ENCODE data around the gene NOL4L. TPM values are rescaled to one million over a fixed set of nuclear protein-coding genes. Genes with fewer than 3 reads are reported as not detected.

NOL4L gene
- total RNA-seq, 4 donors from 2014 or later = 18.5 to 29.9 (median 24.8) TPM

DNA sequence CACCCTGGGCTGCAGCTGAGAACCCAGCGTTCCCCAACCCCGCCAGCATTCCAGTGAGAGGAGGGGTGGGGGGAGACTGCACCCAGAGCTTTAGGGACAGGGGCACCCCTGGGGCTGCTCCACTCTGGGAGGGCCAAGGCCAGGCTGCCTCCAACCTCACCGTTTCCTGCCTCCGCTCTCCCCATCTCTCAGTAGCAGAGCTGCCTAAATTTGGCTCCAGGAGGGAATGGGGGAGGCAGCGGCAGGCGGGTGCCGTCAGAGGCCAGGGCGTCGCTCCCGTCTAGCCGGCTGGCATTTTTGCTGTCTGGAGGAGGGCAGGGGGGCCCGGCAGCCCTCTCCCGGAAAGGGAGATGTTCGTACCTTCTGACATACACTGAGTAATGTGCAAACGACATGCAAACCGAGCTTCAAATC, 46.6 kb downstream of the NOL4L start:
- H3K27ac ChIP-seq = no peak overlapping the region

DNA sequence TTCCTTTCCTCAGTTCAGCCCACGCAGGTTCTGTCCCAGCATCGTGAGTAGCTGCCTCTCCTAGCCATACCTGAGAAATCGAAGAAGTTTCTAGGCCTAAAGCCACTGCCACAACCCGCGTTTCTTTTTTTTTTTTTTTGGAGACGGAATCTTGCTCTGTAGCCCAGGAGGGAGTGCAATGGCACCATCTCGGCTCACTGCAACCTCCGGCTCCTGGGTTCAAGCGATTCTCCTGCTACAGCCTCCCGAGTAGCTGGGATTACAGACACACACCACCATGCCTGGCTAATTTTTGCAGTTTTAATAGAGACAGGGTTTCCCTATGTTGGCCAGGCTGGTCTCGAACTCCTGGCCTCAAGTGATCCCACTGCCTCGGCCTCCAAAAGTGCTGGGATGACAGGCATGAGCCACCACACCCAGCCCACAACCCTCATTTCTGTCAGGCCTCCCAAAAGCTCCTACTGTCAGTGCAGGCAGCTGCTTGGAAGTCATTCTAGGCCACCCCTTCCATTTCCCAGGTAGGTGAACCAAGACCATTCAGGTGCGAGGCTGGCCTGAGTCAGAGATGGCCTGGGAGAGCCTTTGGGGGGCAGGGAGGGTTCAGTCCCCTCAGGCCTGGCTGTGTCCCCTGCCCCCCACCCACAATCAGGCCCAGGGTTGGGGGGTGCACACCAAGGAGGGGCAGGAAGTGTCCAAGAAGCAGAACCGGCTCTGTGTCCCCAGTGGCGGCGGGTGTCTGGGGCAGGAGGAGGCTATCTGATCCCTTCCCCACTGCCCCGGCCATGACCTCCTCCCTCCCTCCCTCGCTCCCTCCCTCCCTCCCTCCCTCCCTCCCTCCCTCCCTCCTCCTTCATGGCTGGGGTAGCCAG, 47.2 kb downstream of the NOL4L start:
- intact Hi-C loops (cut with DNase I) = no loop called here
- no peak overlapping the region for H3K27ac ChIP-seq

More for the DNA sequence above, 46.6 kb downstream of the NOL4L start:
- Histone ChIP-seq H3K4me1 (peaks cover 0 to 16% of the 10 kb centered on the region in 2 donors), H3K36me3 (no peaks in the 10 kb centered on the region), H3K4me3 (replicated peaks in 1 of 3) (no peak overlapping the region), H3K27me3 (no peaks in the 10 kb centered on the region), H3K9me3 (no peaks in the 10 kb centered on the region)
- intact Hi-C loops (cut with DNase I) = no loop called here
- TF ChIP-seq, protein P1, sequence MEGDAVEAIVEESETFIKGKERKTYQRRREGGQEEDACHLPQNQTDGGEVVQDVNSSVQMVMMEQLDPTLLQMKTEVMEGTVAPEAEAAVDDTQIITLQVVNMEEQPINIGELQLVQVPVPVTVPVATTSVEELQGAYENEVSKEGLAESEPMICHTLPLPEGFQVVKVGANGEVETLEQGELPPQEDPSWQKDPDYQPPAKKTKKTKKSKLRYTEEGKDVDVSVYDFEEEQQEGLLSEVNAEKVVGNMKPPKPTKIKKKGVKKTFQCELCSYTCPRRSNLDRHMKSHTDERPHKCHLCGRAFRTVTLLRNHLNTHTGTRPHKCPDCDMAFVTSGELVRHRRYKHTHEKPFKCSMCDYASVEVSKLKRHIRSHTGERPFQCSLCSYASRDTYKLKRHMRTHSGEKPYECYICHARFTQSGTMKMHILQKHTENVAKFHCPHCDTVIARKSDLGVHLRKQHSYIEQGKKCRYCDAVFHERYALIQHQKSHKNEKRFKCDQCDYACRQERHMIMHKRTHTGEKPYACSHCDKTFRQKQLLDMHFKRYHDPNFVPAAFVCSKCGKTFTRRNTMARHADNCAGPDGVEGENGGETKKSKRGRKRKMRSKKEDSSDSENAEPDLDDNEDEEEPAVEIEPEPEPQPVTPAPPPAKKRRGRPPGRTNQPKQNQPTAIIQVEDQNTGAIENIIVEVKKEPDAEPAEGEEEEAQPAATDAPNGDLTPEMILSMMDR (IDR thresholded peaks at IDR 0.05) = no peak
- TF ChIP-seq POLR2A (IDR thresholded peaks at IDR 0.05) = no peak
- 36 to 48% methylated on average over 8 to 10 of the region's 16 CpGs for WGBS, 2 donors
- DNase-seq = no peak

DNA sequence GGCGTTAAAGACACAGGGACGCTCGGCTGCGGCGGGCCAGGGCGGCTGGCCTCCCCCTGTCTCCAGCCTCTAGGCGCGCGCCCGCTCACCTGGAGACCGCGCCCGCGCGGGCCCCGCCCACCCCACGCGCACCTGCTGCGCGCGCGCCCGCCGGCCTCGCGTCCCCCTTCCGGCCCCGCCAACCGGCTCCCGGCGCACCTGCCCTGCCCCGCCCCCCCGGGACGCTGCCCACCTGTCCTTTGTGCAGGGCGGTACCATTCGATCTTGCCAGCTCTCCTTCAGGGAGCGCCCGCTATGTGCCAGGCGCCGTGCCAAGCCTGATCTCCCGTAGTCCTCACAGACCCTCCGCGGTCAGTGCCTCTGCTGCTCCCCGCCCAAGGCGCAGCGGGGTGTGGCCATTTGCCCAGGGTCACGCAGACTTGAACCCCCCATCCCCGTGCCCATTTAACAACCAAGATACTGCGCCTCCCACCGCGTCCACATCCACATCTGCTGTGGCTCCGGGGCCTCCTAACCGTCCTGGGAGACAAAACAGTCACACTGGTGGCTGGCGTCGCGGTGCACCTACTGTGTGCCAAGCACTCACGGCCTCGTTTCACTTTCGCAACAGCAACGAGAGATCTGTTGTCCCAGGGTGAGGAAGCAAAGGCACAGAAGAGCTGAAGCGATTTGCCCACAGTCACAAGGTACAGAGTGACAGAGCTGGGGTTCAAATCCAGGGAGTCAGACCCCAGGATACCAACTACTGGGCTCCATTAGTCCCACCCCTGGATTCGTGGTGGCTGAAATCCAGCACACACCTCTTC, 48.1 kb downstream of the NOL4L start:
- Histone ChIP-seq H3K9me3 (no peaks in the 10 kb centered on the region), H3K36me3 (no peaks in the 10 kb centered on the region), H3K27ac (no peak overlapping the region), H3K4me3 (replicated peaks in 1 of 3) (peak overlapping the region in 1 of 3 donors; percentile 46), H3K4me1 (peaks cover 0 to 16% of the 10 kb centered on the region in 2 donors), H3K27me3 (no peaks in the 10 kb centered on the region)
- peak; percentile 82 to 90 for DNase-seq
- 18 to 21% methylated on average over 8 to 19 of the region's 62 CpGs for WGBS, 2 donors
- no peak for TF ChIP-seq POLR2A (IDR thresholded peaks at IDR 0.05)
- TF ChIP-seq, protein P1 (IDR thresholded peaks at IDR 0.05) = no peak
- intact Hi-C loops (cut with DNase I) = no loop called here

More for the DNA sequence above, 47.2 kb downstream of the NOL4L start:
- 82 to 84% methylated on average over 14 of the region's 18 CpGs for WGBS, 2 donors
- Histone ChIP-seq H3K27me3 (no peaks in the 10 kb centered on the region), H3K4me1 (peaks cover 0 to 16% of the 10 kb centered on the region in 2 donors), H3K36me3 (no peaks in the 10 kb centered on the region), H3K9me3 (no peaks in the 10 kb centered on the region), H3K4me3 (replicated peaks in 1 of 3) (peak overlapping the region in 1 of 3 donors; percentile 46)
- no peak for TF ChIP-seq POLR2A (IDR thresholded peaks at IDR 0.05)
- TF ChIP-seq, protein P1 (IDR thresholded peaks at IDR 0.05) = no peak
- DNase-seq = no peak

DNA sequence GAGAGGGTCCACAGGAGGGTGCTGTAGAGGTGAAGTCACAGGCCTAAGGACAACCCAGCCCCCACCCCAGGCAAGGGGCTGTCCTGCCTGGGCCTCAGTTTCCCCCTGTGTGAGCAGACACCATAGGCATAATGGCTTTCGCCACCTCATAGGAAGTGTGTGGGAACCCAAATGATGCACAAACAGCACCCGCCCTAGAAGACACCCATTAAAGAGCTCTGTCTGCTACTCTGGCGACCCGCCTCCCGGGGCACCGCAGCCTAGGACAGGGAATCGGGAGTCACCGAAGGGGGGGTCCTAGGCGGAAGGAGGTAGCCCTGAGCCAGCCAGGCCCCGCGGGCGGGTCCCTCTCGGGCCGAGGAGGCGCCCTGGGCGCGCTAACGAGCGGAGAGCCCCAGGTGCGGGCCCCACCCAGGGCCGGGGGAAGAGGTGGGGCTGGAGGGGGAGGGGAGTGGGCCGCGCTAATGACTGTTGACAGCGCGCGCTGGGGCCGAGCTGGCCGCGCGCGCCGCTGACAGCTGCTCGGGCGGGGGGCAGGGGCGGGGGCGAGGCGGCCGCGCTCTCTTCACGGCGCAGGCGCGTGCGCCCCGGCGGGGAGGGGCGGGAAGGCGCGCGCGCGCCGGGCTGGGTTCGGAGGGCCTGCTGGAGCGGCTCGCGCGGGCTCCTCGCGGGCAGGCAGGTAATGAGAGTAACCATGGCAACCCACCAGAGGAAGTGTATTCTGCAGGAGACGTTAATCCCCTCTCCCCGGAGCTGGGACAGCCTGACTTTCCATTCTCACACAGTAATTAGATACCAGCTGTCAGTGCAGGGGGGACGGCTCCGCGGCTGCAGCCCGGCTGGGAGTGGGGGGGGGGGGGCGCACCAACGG, 48.9 kb downstream of the NOL4L start:
- TF ChIP-seq, protein P1 (IDR thresholded peaks at IDR 0.05) = no peak
- TF ChIP-seq POLR2A (IDR thresholded peaks at IDR 0.05) = no peak
- Histone ChIP-seq H3K27me3 (no peaks in the 10 kb centered on the region), H3K36me3 (no peaks in the 10 kb centered on the region), H3K27ac (no peak overlapping the region), H3K4me1 (peaks cover 0 to 16% of the 10 kb centered on the region in 2 donors), H3K4me3 (replicated peaks in 1 of 3) (peak overlapping the region in 1 of 3 donors; percentile 46), H3K9me3 (no peaks in the 10 kb centered on the region)
- DNase-seq = peak; percentile 57 to 65
- intact Hi-C loops (cut with DNase I) = no loop called here
- WGBS, 2 donors = 0 to 29% methylated on average over 1 to 5 of the region's 68 CpGs

All from thyroid gland (tissue), 4 donors.